Hepatocyte (in vitro differentiated cells): ENCODE measurements around the gene VGLL4. TPM values are rescaled to one million over a fixed set of nuclear protein-coding genes. Genes with fewer than 3 reads are reported as not detected.

ENCODE experiments used
- DNase-seq: peaks from one replicate; pipeline ENCODE4 v3.0.0-alpha.2; 2016; ENCODE audit warnings: low spot score
- H2AFZ ChIP-seq: fragments of 200-600 bp; sonication (generic); 2 replicates; pipeline ENCODE4 v1.6.0; 2016; ENCODE audit warnings: antibody characterized with exemption, mild to moderate bottlenecking
- H3K27ac ChIP-seq: fragments of 200-600 bp; sonication (generic); 2 replicates; pipeline ENCODE4 v1.5.1; 2016; ENCODE audit warnings: mild to moderate bottlenecking
- H3K27me3 ChIP-seq: fragments of 200-600 bp; sonication (generic); 2 replicates; pipeline ENCODE4 v1.6.1; 2016
- H3K36me3 ChIP-seq: fragments of 200-600 bp; sonication (generic); replicated peaks from 2 replicates; pipeline ENCODE4 v1.5.1; 2016; ENCODE audit warnings: low read depth; ENCODE audit not compliant: insufficient read depth
- H3K4me1 ChIP-seq: fragments of 200-600 bp; sonication (generic); 2 replicates; pipeline ENCODE4 v1.5.1; 2016; ENCODE audit warnings: mild to moderate bottlenecking, moderate library complexity; ENCODE audit not compliant: insufficient read depth
- H3K4me2 ChIP-seq: fragments of 200-600 bp; sonication (generic); 2 replicates; pipeline ENCODE4 v1.6.0; 2016
- H3K4me3 ChIP-seq: fragments of 200-600 bp; sonication (generic); 2 replicates; pipeline ENCODE4 v1.5.1; 2016; ENCODE audit warnings: mild to moderate bottlenecking
- H3K79me2 ChIP-seq: fragments of 200-600 bp; sonication (generic); 2 replicates; pipeline ENCODE4 v1.6.0; 2017; ENCODE audit warnings: mild to moderate bottlenecking
- H3K9me2 ChIP-seq: fragments of 200-600 bp; sonication (generic); replicated peaks from 2 replicates; pipeline ENCODE4 v1.6.0; 2017; ENCODE audit warnings: mild to moderate bottlenecking; ENCODE audit not compliant: insufficient read depth
- H3K9me3 ChIP-seq: fragments of 200-600 bp; sonication (generic); 2 replicates; pipeline ENCODE4 v1.5.1; 2016; ENCODE audit warnings: low read depth, mild to moderate bottlenecking
- H4K20me1 ChIP-seq: fragments of 200-600 bp; sonication (generic); 2 replicates; pipeline ENCODE4 v1.6.0; 2016; ENCODE audit warnings: mild to moderate bottlenecking; ENCODE audit not compliant: insufficient read depth, poor library complexity, severe bottlenecking
- EZH2 ChIP-seq: fragments of 200-600 bp; sonication (generic); IDR thresholded peaks from 2 replicates; pipeline ENCODE4 v1.6.1; 2016; ENCODE audit warnings: antibody characterized with exemption, mild to moderate bottlenecking, borderline replicate concordance
- EZH2phosphoT487 ChIP-seq: fragments of 200-600 bp; sonication (generic); IDR thresholded peaks from one replicate; pipeline ENCODE4 v1.6.1; 2018; ENCODE audit warnings: antibody characterized with exemption, mild to moderate bottlenecking, low read depth, moderate library complexity; ENCODE audit not compliant: unreplicated experiment, severe bottlenecking
- WGBS: methylation state at CpG from one replicate; pipeline ENCODE4 v1.1.6; 2016; ENCODE audit warnings: low lambda C conversion rate; ENCODE audit errors: missing lambda C conversion rate; 5-methylcytosine and 5-hydroxymethylcytosine counted together
- polyA plus RNA-seq: library from polyadenylated mRNA; unstranded; fragments of >200 nt; fragmentation: Nextera tagmentation; extraction: Ambion mirVana; gene quantifications from 2 replicates; pipeline ENCODE4 v1.2.1, GENCODE V29; 2016
- total RNA-seq: library from RNA; depleted of rRNA; stranded (reverse); fragments of >200 nt; gene quantifications from 2 replicates; pipeline ENCODE4 v1.2.3, GENCODE V29; 2014
- TF ChIP-seq, protein P1 (sequence below): fragments of 200-600 bp; sonication (generic); IDR thresholded peaks from 2 replicates; pipeline ENCODE4 v1.5.1; 2016; ENCODE audit warnings: antibody characterized with exemption, mild to moderate bottlenecking; ENCODE audit not compliant: poor library complexity

The VGLL4 gene
- total and polyA plus RNA-seq, 2 experiments from 2014 or later, result 57.9 to 109 TPM

GRCh38 chr3:11640009-11640673, 3.6 kb downstream of the VGLL4 start:
- Histone ChIP-seq H3K9me3 (no peaks in the 10 kb centered on the region), H4K20me1 (peaks cover 60% of the 10 kb centered on the region), H3K36me3 (no peaks in the 10 kb centered on the region), H3K27ac (peak overlapping the region; percentile 89), H3K4me1 (peaks cover 43% of the 10 kb centered on the region), H3K79me2 (peaks cover 89% of the 10 kb centered on the region), H3K9me2 (no peaks in the 10 kb centered on the region), H2AFZ (no peak overlapping the region), H3K4me3 (no peak overlapping the region), H3K27me3 (no peaks in the 10 kb centered on the region), H3K4me2 (peak overlapping the region; percentile 73)
- DNase-seq, result no peak
- 60% methylated on average over 9 of the region's 9 CpGs for WGBS
- TF ChIP-seq, protein P1, sequence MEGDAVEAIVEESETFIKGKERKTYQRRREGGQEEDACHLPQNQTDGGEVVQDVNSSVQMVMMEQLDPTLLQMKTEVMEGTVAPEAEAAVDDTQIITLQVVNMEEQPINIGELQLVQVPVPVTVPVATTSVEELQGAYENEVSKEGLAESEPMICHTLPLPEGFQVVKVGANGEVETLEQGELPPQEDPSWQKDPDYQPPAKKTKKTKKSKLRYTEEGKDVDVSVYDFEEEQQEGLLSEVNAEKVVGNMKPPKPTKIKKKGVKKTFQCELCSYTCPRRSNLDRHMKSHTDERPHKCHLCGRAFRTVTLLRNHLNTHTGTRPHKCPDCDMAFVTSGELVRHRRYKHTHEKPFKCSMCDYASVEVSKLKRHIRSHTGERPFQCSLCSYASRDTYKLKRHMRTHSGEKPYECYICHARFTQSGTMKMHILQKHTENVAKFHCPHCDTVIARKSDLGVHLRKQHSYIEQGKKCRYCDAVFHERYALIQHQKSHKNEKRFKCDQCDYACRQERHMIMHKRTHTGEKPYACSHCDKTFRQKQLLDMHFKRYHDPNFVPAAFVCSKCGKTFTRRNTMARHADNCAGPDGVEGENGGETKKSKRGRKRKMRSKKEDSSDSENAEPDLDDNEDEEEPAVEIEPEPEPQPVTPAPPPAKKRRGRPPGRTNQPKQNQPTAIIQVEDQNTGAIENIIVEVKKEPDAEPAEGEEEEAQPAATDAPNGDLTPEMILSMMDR, result no peak
- TF ChIP-seq EZH2 (no peak), EZH2phosphoT487 (no peak)

DNA sequence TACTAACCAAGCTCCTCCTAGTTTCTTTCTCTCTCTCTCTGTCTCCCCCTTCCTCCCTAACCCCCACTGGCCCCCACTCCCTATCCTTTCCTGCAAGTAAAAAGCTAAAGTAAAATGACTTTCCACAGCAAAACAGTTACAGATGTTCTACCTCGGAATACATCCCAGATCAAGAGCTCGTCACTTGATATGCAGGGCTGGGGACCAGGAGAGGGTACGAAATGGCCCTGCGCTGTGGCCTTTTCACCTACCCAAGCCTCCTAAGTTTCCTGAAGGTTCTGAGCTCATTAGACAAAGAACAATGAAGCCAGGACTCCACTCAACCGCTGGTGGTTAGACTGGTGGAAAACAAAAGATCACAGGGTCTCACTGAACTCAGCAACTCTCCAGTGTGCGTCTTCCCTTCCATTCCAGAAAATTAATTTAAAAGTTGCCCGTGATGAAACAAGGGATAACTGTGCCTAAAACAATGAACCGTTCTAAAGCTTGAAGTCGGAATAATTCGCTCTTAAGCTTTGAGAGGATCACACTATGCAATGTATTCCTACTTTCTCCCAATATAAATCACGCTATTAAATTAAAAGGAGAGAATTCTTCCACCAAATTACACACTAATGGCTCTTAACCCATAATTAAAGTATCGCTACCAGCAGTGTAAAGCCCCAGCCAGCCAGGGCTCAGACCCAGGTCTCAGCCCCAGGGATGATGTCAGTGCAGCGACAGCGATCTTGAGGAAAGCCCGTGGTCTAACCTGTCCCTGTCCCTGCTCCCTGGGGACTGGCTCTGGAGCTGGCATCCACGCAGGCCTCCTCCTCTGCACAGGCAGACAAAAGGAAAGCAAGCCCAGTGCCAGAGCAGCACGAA, 5.0 kb downstream of the VGLL4 start:
- no peaks in the 10 kb centered on the region for H3K9me2 ChIP-seq
- H4K20me1 ChIP-seq, result peaks cover 74% of the 10 kb centered on the region
- H3K36me3 ChIP-seq, result no peaks in the 10 kb centered on the region
- no peak overlapping the region for H3K4me3 ChIP-seq
- peak overlapping the region; percentile 89 for H3K27ac ChIP-seq
- no peak overlapping the region for H2AFZ ChIP-seq
- H3K27me3 ChIP-seq, result no peaks in the 10 kb centered on the region
- H3K79me2 ChIP-seq, result peaks cover 95% of the 10 kb centered on the region
- TF ChIP-seq EZH2phosphoT487 (no peak), EZH2 (no peak)
- TF ChIP-seq, protein P1, result no peak
- H3K4me2 ChIP-seq, result peak overlapping the region; percentile 73
- 59% methylated on average over 16 of the region's 17 CpGs for WGBS
- H3K9me3 ChIP-seq, result no peaks in the 10 kb centered on the region
- no peak for DNase-seq
- peaks cover 43% of the 10 kb centered on the region for H3K4me1 ChIP-seq

DNA sequence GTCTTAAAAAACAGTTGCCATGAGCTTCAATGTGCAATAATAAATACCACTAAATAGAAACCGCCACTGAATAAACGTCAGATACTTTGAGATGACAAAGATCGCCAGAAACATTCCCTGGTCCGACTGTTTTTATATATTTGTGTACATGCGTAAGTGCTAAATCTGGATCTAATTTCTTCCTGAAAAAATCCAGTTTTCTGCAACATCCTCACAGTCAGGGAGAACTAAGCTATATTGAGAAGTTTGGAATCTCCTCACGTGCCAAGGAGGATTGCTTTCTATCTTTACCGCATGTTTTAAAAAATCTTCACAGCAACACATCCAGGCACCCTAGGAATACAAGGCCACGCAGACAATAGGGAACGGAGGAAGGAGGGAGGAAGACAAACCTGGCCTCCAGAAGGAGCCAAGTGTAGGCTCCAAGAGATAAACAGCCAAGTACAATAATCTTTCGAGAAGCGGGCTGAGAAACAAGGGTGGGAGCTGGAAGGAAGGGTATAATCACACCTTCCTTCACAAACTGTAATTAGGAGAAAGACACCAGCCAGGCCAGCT, 5.7 kb downstream of the VGLL4 start:
- no peaks in the 10 kb centered on the region for H3K9me2 ChIP-seq
- H3K4me1 ChIP-seq, result peaks cover 44% of the 10 kb centered on the region
- DNase-seq, result no peak
- H3K9me3 ChIP-seq, result no peaks in the 10 kb centered on the region
- H3K79me2 ChIP-seq, result peaks cover 100% of the 10 kb centered on the region
- H3K4me3 ChIP-seq, result peak overlapping the region; percentile 6
- no peak overlapping the region for H2AFZ ChIP-seq
- H3K27ac ChIP-seq, result peak overlapping the region; percentile 89
- peak overlapping the region; percentile 73 for H3K4me2 ChIP-seq
- TF ChIP-seq, protein P1, result no peak
- TF ChIP-seq EZH2phosphoT487, result no peak
- no peak for TF ChIP-seq EZH2
- no peaks in the 10 kb centered on the region for H3K27me3 ChIP-seq
- no peaks in the 10 kb centered on the region for H3K36me3 ChIP-seq
- 29% methylated on average over 11 of the region's 11 CpGs for WGBS
- H4K20me1 ChIP-seq, result peaks cover 81% of the 10 kb centered on the region
